ENCODE measurements around the gene PCP2. TPM values are rescaled to one million over a fixed set of nuclear protein-coding genes. Genes with fewer than 3 reads are reported as not detected.

The PCP2 gene
- total and polyA plus RNA-seq, 5 donors from 2014 or later: 0.44 to 2.4 (median 0.86) TPM; not detected in 2

DNA sequence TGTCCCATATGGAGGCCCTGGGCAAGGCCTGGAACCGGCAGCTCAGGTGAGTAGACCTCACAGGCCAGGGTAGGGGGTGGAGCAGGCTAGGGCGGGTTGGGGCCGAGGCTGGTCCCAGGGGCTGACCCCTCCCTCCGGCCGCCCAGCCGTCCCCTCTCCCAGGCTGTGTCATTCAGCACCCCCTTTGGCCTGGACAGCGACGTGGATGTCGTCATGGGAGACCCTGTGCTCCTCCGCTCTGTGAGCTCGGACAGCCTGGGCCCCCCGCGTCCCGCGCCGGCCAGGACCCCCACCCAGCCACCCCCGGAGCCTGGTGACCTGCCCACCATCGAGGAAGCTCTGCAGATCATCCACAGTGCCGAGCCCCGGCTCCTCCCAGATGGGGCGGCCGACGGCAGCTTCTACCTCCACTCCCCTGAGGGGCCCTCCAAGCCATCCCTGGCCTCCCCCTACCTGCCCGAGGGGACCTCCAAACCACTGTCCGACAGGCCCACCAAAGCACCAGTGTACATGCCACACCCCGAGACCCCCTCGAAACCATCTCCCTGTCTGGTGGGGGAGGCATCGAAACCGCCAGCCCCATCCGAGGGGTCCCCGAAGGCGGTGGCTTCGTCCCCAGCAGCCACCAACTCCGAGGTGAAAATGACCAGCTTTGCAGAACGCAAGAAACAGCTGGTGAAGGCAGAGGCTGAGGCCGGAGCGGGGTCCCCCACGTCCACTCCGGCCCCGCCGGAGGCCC, 21.8 kb downstream of the PCP2 start:
- ATAC-seq (ENCODE audit: low read depth in 2 of 2) (no peak), DNase-seq (no peak)
- H3K4me3 ChIP-seq (ENCODE audit: low read depth, low read length): no peak overlapping the region
- no peaks in the 10 kb centered on the region for H3K27me3 Mint-ChIP-seq
- H3K36me3 Mint-ChIP-seq: no peaks in the 10 kb centered on the region
- H3K27me3 ChIP-seq (ENCODE audit: control insufficient read depth, insufficient read depth, low read length): no peaks in the 10 kb centered on the region
- no peaks in the 10 kb centered on the region for H3K4me1 ChIP-seq (ENCODE audit: control insufficient read depth, insufficient read depth, low read length, poor library complexity, severe bottlenecking)
- H3K9me3 Mint-ChIP-seq: no peaks in the 10 kb centered on the region
- no peak overlapping the region for H3K27ac ChIP-seq (ENCODE audit: insufficient read depth, low read length, poor library complexity, severe bottlenecking)
- no peaks in the 10 kb centered on the region for H3K4me1 Mint-ChIP-seq
- H3K27ac Mint-ChIP-seq: no peak overlapping the region
- no peak overlapping the region for H3K4me3 Mint-ChIP-seq
- no peaks in the 10 kb centered on the region for H3K36me3 ChIP-seq (ENCODE audit: control insufficient read depth, insufficient read depth, low read length)
- H3K9me3 ChIP-seq (ENCODE audit: control insufficient read depth in 2 of 2, low read length in 2 of 2): no peaks in the 10 kb centered on the region

DNA sequence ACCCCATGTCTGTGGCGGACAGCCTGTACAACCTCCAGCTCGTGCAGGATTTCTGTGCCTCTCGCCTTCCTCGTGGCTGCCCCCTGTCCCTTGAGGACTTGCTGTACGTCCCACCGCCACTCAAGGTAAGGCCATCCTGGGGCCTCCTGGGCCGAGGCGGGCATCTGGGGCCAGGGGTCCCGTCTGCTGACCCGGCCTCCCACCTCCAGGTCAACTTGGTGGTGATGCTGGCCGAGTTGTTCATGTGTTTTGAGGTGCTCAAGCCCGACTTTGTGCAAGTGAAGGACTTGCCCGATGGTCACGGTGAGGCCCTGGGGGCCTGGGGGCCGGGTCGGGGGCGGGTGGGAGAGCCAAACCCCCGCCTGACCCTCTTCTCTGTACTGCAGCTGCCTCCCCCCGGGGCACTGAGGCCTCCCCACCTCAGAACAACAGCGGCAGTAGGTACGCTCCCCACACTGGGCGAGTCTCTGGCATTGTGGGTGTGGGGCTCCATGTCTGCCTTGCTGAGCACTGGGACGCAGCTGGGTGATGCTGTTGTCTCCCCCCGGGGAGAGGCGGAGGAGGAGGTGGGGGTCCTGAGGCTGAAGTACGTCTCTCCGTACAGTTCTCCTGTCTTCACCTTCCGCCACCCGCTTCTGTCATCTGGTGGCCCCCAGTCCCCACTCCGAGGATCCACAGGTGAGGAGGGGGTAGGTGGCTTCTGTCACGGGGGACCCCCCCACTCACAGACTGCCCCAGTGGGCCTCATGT, 22.9 kb downstream of the PCP2 start:
- Mint-ChIP-seq H3K4me3 (no peak overlapping the region), H3K9me3 (no peaks in the 10 kb centered on the region), H3K27ac (no peak overlapping the region), H3K4me1 (no peaks in the 10 kb centered on the region), H3K36me3 (no peaks in the 10 kb centered on the region), H3K27me3 (no peaks in the 10 kb centered on the region)
- no peak overlapping the region for H3K4me3 ChIP-seq (ENCODE audit: low read depth, low read length)
- DNase-seq (no peak), ATAC-seq (ENCODE audit: low read depth in 2 of 2) (no peak)
- H3K27ac ChIP-seq (ENCODE audit: insufficient read depth, low read length, poor library complexity, severe bottlenecking): no peak overlapping the region
- no peaks in the 10 kb centered on the region for H3K36me3 ChIP-seq (ENCODE audit: control insufficient read depth, insufficient read depth, low read length)
- H3K4me1 ChIP-seq (ENCODE audit: control insufficient read depth, insufficient read depth, low read length, poor library complexity, severe bottlenecking): no peaks in the 10 kb centered on the region
- H3K27me3 ChIP-seq (ENCODE audit: control insufficient read depth, insufficient read depth, low read length): no peaks in the 10 kb centered on the region
- no peaks in the 10 kb centered on the region for H3K9me3 ChIP-seq (ENCODE audit: control insufficient read depth in 2 of 2, low read length in 2 of 2)

- H3K9me3 ChIP-seq (ENCODE audit: control insufficient read depth in 2 of 2, low read length in 2 of 2): no peaks in the 10 kb centered on the region
- H3K4me3 ChIP-seq (ENCODE audit: low read depth, low read length): no peak overlapping the region
- Mint-ChIP-seq H3K27me3 (no peaks in the 10 kb centered on the region), H3K4me1 (no peaks in the 10 kb centered on the region), H3K27ac (no peak overlapping the region), H3K4me3 (no peak overlapping the region), H3K9me3 (peaks cover 0 to 1% (median 0%) of the 10 kb centered on the region in 7 donors), H3K36me3 (no peaks in the 10 kb centered on the region)
- no peaks in the 10 kb centered on the region for H3K4me1 ChIP-seq (ENCODE audit: control insufficient read depth, insufficient read depth, low read length, poor library complexity, severe bottlenecking)
- ATAC-seq (ENCODE audit: low read depth in 2 of 2) (no peak), DNase-seq (no peak)
- H3K27ac ChIP-seq (ENCODE audit: insufficient read depth, low read length, poor library complexity, severe bottlenecking): no peak overlapping the region
- no peaks in the 10 kb centered on the region for H3K27me3 ChIP-seq (ENCODE audit: control insufficient read depth, insufficient read depth, low read length)
- no peaks in the 10 kb centered on the region for H3K36me3 ChIP-seq (ENCODE audit: control insufficient read depth, insufficient read depth, low read length)
These were observed 25.5 kb downstream of the PCP2 start for GRCh38 chr19:7607874-7608560.

DNA sequence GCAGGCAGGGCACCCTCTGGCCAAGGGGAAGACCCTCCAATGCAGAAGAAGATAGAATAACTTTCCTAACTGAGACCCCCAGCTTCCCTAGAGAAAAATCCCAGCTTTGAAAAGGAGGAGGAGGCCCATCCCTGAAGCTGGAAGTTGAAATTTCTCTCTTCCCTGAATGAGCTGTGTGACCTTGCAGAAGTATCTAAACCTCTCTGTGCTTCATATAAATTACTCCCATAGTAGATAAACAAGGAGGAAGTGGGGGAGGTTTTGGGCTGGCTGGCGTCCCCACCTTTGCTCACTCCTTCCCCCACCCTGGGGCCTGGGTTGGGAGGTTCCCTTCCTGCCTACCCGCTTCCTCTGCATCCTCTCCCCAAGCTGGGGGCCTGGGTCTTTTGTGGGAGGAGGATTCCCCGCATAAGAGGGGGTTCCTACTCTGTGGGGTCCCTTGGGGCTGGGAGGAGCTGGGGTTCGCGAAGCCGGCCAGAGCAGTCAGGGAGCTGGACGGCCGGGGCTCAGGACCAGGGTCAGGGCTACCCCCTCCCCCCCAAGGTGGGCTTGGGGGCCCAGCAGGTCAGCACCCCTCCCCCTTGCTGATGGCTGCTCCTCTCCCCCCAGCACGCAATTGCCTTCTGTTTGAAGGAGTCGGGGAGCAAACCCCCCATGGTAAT, 26.2 kb downstream of the PCP2 start:
- H3K27ac ChIP-seq (ENCODE audit: insufficient read depth, low read length, poor library complexity, severe bottlenecking): no peak overlapping the region
- H3K4me3 ChIP-seq (ENCODE audit: low read depth, low read length): no peak overlapping the region
- H3K36me3 ChIP-seq (ENCODE audit: control insufficient read depth, insufficient read depth, low read length): no peaks in the 10 kb centered on the region
- H3K27me3 ChIP-seq (ENCODE audit: control insufficient read depth, insufficient read depth, low read length): no peaks in the 10 kb centered on the region
- Mint-ChIP-seq H3K27me3 (no peaks in the 10 kb centered on the region), H3K4me3 (no peak overlapping the region), H3K9me3 (peaks cover 0 to 1% (median 0%) of the 10 kb centered on the region in 7 donors), H3K27ac (no peak overlapping the region), H3K36me3 (no peaks in the 10 kb centered on the region), H3K4me1 (no peaks in the 10 kb centered on the region)
- ATAC-seq (ENCODE audit: low read depth in 2 of 2): no peak
- H3K9me3 ChIP-seq (ENCODE audit: control insufficient read depth in 2 of 2, low read length in 2 of 2): no peaks in the 10 kb centered on the region
- H3K4me1 ChIP-seq (ENCODE audit: control insufficient read depth, insufficient read depth, low read length, poor library complexity, severe bottlenecking): no peaks in the 10 kb centered on the region
- no peak for DNase-seq

DNA sequence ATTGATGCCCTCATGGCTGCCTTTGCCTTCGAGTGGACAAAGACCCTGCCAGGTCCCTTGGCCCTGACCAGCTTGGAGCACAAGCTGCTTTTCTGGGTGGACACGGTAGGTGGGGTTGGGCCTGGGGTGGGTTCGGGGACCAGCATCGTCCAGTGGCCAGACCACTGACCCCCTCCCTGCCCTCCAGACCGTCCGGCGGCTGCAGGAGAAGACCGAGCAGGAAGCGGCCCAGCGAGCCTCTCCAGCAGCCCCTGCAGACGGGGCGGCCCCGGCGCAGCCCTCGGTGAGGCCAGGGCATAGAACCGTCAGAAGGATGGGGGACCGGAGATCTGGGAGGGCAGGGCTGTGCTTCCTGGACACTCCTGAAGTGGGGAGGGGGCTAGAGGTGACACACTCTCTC, 27.2 kb downstream of the PCP2 start:
- Histone ChIP-seq H3K27me3 (ENCODE audit: control insufficient read depth, insufficient read depth, low read length) (no peaks in the 10 kb centered on the region), H3K27ac (ENCODE audit: insufficient read depth, low read length, poor library complexity, severe bottlenecking) (no peak overlapping the region), H3K9me3 (ENCODE audit: control insufficient read depth in 2 of 2, low read length in 2 of 2) (no peaks in the 10 kb centered on the region), H3K36me3 (ENCODE audit: control insufficient read depth, insufficient read depth, low read length) (no peaks in the 10 kb centered on the region), H3K4me1 (ENCODE audit: control insufficient read depth, insufficient read depth, low read length, poor library complexity, severe bottlenecking) (no peaks in the 10 kb centered on the region), H3K4me3 (ENCODE audit: low read depth, low read length) (no peak overlapping the region)
- Mint-ChIP-seq H3K27me3 (no peaks in the 10 kb centered on the region), H3K4me1 (no peaks in the 10 kb centered on the region), H3K27ac (no peak overlapping the region), H3K9me3 (peaks cover 0 to 4% (median 0%) of the 10 kb centered on the region in 7 donors), H3K4me3 (no peak overlapping the region), H3K36me3 (no peaks in the 10 kb centered on the region)
- ATAC-seq (ENCODE audit: low read depth in 2 of 2): no peak
- DNase-seq: no peak

GRCh38 chr19:7605490-7606222, 27.9 kb downstream of the PCP2 start:
- peak overlapping the region in 1 of 3 donors; percentile 48 for H3K27ac Mint-ChIP-seq
- H3K27me3 ChIP-seq (ENCODE audit: control insufficient read depth, insufficient read depth, low read length): no peaks in the 10 kb centered on the region
- H3K27me3 Mint-ChIP-seq: no peaks in the 10 kb centered on the region
- H3K4me1 ChIP-seq (ENCODE audit: control insufficient read depth, insufficient read depth, low read length, poor library complexity, severe bottlenecking): no peaks in the 10 kb centered on the region
- peaks cover 0 to 5% (median 0%) of the 10 kb centered on the region in 7 donors for H3K9me3 Mint-ChIP-seq
- no peaks in the 10 kb centered on the region for H3K36me3 ChIP-seq (ENCODE audit: control insufficient read depth, insufficient read depth, low read length)
- no peaks in the 10 kb centered on the region for H3K9me3 ChIP-seq (ENCODE audit: control insufficient read depth in 2 of 2, low read length in 2 of 2)
- no peak for ATAC-seq (ENCODE audit: low read depth in 2 of 2)
- H3K27ac ChIP-seq (ENCODE audit: insufficient read depth, low read length, poor library complexity, severe bottlenecking): no peak overlapping the region
- H3K4me3 Mint-ChIP-seq: no peak overlapping the region
- no peak overlapping the region for H3K4me3 ChIP-seq (ENCODE audit: low read depth, low read length)
- peak in 2 of 3 donors; percentile 13 to 40 for DNase-seq
- H3K36me3 Mint-ChIP-seq: no peaks in the 10 kb centered on the region
- no peaks in the 10 kb centered on the region for H3K4me1 Mint-ChIP-seq

GRCh38 chr19:7603919-7604318, 29.6 kb downstream of the PCP2 start:
- Mint-ChIP-seq H3K4me1 (no peaks in the 10 kb centered on the region), H3K9me3 (peaks cover 0 to 5% (median 0%) of the 10 kb centered on the region in 7 donors), H3K4me3 (no peak overlapping the region), H3K27ac (no peak overlapping the region), H3K27me3 (no peaks in the 10 kb centered on the region), H3K36me3 (no peaks in the 10 kb centered on the region)
- no peaks in the 10 kb centered on the region for H3K4me1 ChIP-seq (ENCODE audit: control insufficient read depth, insufficient read depth, low read length, poor library complexity, severe bottlenecking)
- H3K9me3 ChIP-seq (ENCODE audit: control insufficient read depth in 2 of 2, low read length in 2 of 2): no peaks in the 10 kb centered on the region
- DNase-seq (no peak), ATAC-seq (ENCODE audit: low read depth in 2 of 2) (no peak)
- no peak overlapping the region for H3K27ac ChIP-seq (ENCODE audit: insufficient read depth, low read length, poor library complexity, severe bottlenecking)
- H3K36me3 ChIP-seq (ENCODE audit: control insufficient read depth, insufficient read depth, low read length): no peaks in the 10 kb centered on the region
- H3K4me3 ChIP-seq (ENCODE audit: low read depth, low read length): no peak overlapping the region
- H3K27me3 ChIP-seq (ENCODE audit: control insufficient read depth, insufficient read depth, low read length): no peaks in the 10 kb centered on the region

Measured in CD4-positive, CD25-positive, alpha-beta regulatory T cell (primary cell).